Measurements from ENCODE around the gene ZFP57. TPM values are rescaled to one million over a fixed set of nuclear protein-coding genes. Genes with fewer than 3 reads are reported as not detected.

ZFP57 gene
- 0.57 TPM in 1 of 2 replicates, not detected in the other for total RNA-seq (2014; rRNA removed; shearing (Covaris generic))

GRCh38 chr6:29680904-29681303 is at the start of gene ZFP57:
TSS of gene ZFP57 (minus strand) at chr6:29681152. CDS start at chr6:29677003, 4,149 bp downstream.
- no peak for DNase-seq (ENCODE audit: low read depth)

- DNase-seq (ENCODE audit: low read depth): no peak
Measured at GRCh38 chr6:29730575-29731126, 49.7 kb upstream of the ZFP57 start.

- no peak for DNase-seq (ENCODE audit: low read depth)
Measured at GRCh38 chr6:29729774-29730328, 48.9 kb upstream of the ZFP57 start.

- no peak for DNase-seq (ENCODE audit: low read depth)
Measured at GRCh38 chr6:29728875-29729270, 47.9 kb upstream of the ZFP57 start.

GRCh38 chr6:29728173-29728874 is 47.4 kb upstream of the ZFP57 start:
- DNase-seq (ENCODE audit: low read depth): no peak

- no peak for DNase-seq (ENCODE audit: low read depth)
Measured at GRCh38 chr6:29727637-29728036, 46.7 kb upstream of the ZFP57 start.

- no peak for DNase-seq (ENCODE audit: low read depth)
Measured at GRCh38 chr6:29726571-29727194, 45.7 kb upstream of the ZFP57 start.

- DNase-seq (ENCODE audit: low read depth): no peak
Measured at GRCh38 chr6:29726001-29726400, 45.0 kb upstream of the ZFP57 start.

- DNase-seq (ENCODE audit: low read depth): no peak
Measured at GRCh38 chr6:29724937-29725869, 44.3 kb upstream of the ZFP57 start.

GRCh38 chr6:29723666-29724588 is 43.0 kb upstream of the ZFP57 start:
- peak; percentile 27 for DNase-seq (ENCODE audit: low read depth)

- DNase-seq (ENCODE audit: low read depth): peak; percentile 92
Measured at GRCh38 chr6:29723262-29723665, 42.3 kb upstream of the ZFP57 start, which contains the start of gene HLA-F. TSS of gene HLA-F (plus strand) at chr6:29723434. CDS start at chr6:29723464, 30 bp downstream.

GRCh38 chr6:29720863-29721262 is 39.9 kb upstream of the ZFP57 start:
- DNase-seq (ENCODE audit: low read depth): no peak

GRCh38 chr6:29710281-29710941 is 29.5 kb upstream of the ZFP57 start:
- no peak for DNase-seq (ENCODE audit: low read depth)

GRCh38 chr6:29709188-29709587 is 28.2 kb upstream of the ZFP57 start:
- no peak for DNase-seq (ENCODE audit: low read depth)

GRCh38 chr6:29708432-29709179 is 27.7 kb upstream of the ZFP57 start:
- no peak for DNase-seq (ENCODE audit: low read depth)

GRCh38 chr6:29705389-29706231 is 24.7 kb upstream of the ZFP57 start:
- peak; percentile 66 for DNase-seq (ENCODE audit: low read depth)

- DNase-seq (ENCODE audit: low read depth): peak; percentile 59
Measured at GRCh38 chr6:29702519-29703103, 21.7 kb upstream of the ZFP57 start.
